Stimulated activated CD4-positive, alpha-beta T cell treated with anti-CD3 and anti-CD28 coated beads, Interleukin-2, amount 100 ng/mL, for 4 hours (primary cell): ENCODE results near the gene ACR.

Source experiments
- DNase-seq: peaks from one replicate; pipeline ENCODE4 v3.0.0-alpha.2; 2020; ENCODE audit warnings: low read depth

The ACR gene

DNA sequence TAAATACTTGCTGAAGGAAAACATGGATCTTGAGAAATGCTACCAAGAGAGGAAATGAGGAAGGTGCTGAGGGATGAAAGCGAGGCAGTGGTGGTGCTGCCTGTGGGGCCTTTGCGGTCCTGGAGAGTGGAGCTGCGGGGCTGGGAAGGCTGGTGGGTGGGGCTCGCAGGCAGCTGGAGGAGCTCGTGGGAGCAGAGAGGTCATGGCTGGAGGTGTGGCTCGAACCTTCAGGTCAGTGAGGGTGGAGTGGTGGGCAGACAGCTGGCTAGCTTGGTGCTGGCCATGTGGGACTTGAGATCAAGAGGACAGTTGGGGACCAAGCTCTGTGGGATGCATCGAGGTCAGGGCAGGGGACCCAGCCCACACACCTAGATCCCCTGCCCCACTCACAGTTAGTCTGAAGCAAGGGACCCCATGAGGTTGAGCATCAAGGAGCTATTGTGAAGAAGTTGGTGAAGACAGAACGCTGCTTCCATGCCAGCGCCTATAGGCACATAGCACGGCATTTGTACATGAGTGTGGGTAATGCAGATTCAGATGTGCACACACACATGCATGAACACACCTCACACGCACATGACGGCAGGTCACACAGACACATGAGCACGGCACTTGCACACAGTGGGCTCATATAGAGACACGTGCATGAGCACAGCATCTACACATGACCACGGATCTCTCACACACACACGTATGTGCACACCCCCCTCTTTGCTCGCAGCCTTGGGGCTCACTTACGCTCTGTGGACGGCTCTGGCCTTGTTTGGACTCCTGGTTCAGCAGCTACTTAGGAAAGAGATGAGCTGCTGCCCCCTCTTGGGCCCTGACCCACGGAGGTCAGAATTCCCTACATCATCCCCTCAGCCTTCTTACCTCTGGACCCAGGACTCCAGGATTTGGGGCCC is 34.9 kb upstream of the ACR start:
- DNase-seq = no peak

DNA sequence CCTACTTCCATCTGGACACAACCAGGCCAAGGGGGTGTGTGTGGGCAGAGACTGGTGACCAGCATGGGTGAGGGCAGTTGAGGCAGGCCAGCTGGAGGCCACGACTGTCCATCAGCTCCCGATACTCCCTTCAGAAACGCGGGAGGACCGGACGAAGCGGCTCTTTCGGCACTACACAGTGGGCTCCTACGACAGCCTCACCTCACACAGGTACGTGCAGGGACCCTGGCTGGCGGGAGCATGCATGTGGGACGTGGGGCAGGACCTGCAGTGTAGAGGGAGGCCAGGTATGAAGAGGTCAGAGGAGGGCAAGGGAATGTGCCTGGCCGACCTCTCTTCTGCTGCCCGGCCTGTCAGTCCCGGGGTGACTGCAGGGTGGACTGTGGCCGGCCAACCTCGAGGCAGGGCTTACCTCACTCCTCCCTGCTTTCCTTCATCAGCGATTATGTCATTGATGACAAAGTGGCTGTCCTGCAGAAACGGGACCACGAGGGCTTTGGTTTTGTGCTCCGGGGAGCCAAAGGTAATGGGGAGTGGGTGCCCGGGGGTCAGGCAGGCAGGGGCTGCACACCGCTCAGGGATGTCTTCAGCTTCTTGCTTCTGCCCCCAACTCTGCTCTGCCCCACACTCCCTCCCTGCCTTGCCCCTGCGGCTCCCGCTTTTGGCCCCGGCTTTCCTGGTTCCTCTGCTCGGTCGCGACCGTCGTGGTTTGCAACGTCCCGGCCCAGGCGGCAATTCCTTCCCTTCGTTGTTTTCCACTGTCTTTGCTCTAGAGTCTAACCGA is 34.1 kb upstream of the ACR start:
- DNase-seq = no peak

DNA sequence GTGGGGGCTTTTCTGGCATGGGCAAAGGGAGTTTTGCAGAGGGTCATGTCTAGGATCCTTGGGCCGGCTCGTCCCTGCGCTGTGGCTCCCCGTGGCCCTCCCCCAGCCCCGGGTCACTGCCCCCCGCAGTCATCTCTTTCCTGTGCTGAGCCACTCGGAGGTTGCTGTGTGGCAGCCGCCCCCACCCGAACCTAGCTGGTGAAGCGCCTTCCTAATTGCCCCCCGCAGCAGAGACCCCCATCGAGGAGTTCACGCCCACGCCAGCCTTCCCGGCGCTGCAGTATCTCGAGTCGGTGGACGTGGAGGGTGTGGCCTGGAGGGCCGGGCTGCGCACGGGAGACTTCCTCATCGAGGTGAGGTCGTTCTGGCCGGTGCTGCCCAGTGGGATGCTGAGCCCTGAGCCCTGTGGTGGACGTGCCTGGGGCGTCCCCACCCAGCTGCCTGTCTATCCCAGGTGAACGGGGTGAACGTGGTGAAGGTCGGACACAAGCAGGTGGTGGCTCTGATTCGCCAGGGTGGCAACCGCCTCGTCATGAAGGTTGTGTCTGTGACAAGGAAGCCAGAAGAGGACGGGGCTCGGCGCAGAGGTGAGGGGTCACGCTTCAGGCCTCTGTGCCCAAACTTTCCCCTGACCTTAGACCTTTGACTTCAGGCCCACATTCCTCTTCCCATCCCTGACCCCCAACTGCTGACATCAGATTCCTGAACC is 33.3 kb upstream of the ACR start:
- DNase-seq = no peak

- no peak for DNase-seq
Measured at GRCh38 chr22:50705219-50705691, 32.7 kb upstream of the ACR start.

- DNase-seq = no peak
Measured at GRCh38 chr22:50705851-50706351, 32.1 kb upstream of the ACR start.

DNA sequence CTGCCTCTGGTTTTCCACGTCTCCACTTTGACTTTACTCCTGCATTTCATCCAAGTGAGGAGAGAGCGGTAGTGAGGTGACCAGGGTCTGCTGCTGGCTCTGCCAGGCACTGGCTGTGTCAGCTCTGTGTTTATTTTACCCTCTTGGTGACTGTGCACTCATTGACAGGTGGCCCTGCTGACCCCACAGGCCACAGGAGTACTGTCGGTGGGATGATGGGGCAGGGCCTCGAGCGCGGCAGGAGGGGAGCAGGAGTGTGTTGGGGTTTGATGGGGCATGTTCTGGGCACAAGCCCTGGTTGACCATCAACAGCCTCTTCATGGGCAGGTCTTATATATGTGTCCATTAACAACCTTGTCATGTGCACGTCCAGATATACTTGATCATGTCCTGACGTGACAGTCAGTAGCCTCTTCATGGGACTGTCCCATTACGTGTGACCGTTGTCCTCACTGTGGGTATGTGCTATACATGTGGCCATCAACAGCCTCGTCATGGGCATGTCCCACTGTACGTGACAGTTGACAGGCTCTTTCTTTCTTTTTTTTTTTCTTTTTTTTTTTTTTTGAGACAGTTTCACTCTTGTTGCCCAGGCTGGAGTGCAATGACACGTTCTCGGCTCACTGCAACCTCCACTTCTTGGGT is 31.4 kb upstream of the ACR start:
- no peak for DNase-seq

DNA sequence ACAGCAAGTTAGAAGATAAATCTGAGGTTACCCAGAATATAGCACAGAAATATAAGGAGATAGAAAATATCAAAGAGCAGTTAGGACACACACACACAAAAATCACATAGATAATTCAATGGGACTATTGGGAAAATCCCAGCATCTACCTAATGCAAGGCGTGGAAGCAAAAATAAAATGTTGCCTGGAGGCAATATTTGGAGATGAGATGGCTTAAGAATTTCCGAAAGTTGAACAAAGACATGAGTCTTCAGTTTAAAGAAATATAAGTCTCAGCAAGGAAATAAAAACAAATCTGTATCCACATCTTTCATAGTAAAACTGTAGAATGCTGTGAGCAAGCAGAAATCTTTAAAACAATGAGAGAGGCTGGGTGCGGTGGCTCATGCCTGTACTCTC is 29.5 kb upstream of the ACR start:
- no peak for DNase-seq

DNA sequence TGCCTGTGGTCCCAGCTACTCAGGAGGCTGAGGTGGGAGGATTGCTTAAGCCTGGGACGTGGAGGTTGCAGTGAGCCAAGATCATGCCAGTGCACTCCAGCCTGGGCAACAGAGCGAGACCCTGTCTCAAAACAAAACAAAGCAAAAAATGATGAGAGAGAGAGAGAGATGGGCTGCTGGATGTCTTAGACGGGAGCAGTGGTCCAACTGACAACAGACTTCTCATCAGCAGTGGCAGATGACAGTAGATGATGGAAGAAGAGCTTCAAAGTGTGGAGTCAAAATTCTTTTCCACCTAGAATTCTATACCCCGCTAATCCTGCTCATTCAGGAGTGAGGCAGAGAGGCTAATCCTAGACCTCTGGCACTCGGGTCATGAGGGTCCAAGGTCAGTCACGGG is 29.0 kb upstream of the ACR start:
- DNase-seq = no peak

- DNase-seq = no peak
Measured at GRCh38 chr22:50710221-50710620, 27.8 kb upstream of the ACR start.

DNA sequence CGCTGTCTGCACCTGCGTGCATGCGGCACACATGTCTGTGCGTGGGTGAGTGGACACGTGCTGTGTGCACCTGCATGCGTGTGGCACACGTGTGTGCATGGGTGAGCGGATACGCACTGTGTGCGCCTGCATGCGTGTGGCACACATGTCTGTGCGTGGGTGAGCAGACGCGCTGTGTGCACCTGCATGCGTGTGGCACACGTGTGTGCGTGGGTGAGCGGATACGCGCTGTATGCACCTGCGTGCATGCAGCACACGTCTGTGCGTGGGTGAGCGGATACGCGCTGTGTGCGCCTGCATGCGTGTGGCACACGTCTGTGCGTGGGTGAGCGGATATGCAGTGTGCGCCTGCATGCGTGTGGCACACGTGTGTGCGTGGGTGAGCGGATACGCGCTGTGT is 27.1 kb upstream of the ACR start:
- DNase-seq = no peak

DNA sequence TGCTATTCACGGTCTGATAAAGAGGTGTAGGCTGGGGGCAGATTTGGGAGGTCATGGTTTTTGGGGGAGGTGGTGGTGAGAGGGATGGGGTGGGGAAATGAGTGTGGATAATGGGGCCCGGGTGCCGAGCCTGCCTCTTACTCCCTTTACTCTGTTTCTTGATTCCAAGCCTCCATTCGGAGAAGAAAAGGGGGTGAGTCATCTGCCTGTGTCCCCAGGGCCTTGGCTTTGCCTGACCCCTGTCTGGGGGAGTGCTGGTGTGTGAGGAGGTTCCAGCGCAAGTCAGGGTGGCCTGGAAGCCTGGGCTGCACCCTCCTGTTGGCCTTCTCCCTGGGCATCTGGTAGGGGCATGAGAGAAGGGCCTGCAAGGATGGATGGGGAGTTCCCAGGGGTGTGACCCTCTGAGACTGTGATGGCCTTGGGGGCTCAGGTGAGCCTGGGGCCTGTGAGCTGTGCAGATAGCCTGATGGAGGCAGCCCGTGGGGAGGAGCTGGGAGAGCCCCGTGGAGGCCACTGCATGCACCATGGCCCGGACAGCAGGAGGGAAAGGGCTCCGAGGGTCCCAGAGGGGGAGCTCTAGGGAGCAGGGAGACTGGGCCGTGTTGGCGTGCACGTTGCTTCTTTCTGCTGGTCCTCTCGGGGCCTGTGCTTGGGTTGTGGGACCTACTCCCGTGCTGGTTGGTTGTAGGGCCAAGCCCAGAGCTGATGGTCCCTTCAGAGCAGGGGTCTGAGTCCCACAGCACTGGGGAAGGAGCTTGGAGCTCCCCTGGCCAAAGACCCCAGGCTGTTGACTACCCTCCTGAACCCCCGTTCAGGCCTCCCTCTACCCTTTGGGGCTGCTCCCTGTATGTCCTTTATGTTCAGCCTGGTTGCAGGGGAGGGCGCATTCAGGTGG is 26.3 kb upstream of the ACR start:
- DNase-seq = no peak

DNA sequence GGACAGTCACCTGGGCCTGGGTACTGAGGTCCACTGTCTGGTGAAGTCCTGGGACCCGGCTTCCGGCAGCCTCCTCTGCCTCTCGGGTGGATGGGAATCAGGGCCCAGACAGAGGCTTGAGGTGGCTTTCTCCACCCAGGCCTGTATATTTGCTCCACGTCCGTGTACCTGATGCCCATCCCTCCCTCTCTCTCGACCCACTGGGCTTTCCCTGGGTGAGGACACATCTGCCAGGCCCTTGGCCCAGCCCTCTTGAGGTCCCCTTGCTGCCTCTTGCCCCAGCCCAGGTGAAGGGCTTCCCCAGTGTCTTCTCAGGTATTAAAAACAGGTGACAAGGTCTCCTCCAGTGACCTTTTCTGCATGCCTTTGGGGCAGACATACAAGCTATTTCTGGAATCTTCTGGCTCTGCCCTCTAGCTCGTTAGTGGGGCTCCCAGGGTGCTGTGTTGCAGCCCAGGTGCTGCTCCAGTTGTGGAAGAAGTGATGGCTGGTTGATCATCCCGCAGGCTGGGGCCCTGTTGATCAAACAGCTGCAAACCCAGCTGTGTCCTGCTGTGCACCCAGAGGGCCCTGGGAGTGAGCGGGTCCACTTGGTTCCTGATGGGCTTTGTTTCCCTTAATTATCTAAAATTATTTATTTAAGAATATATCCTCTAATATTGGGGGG is 25.5 kb upstream of the ACR start:
- DNase-seq = no peak

DNA sequence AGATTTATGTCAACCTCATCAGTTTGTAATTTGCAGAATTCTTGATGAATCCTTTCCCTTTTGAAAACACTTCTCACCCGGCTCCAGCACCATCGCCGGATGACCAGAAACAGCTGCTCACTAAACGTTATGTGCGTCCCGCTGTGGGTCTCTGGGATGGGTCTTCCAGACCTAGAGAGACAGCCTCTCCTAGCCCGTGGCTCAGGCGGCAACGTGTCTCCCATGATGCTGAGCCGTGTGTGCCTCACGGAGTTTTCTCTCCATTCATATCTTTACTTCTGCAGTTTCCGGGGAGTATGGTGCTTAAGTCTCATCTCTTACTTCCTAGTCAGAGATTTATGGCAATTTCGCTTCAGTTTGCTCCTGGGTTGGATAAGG is 25.0 kb upstream of the ACR start:
- DNase-seq = no peak

GRCh38 chr22:50713571-50714056 is 24.4 kb upstream of the ACR start:
- DNase-seq = no peak

- DNase-seq = no peak
Measured at GRCh38 chr22:50714150-50714549, 23.9 kb upstream of the ACR start.

DNA sequence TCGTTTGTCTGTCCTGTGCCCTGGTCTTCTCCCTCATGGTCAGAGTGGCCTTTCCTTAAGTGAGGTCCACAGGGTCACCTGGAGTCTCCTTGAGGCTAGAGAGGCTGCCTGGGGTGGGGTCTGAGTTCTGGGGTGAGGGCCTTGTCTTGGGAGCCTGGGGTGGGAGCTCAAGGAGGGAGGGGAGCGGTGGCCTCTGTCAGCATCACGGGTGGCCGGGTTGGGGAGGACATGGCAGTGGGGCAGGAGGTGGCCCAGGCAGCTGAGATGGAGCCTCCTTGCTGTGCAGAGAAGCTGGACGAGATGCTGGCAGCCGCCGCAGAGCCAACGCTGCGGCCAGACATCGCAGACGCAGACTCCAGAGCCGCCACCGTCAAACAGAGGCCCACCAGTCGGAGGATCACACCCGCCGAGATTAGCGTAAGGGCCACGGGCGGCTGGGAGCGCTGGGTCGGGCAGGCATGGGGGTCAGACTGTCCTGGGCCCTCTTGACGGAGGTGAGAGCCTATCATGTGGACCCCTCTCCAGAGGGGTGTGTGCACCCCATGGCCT is 23.3 kb upstream of the ACR start:
- no peak for DNase-seq

- no peak for DNase-seq
Measured at GRCh38 chr22:50715250-50715649, 22.8 kb upstream of the ACR start.

DNA sequence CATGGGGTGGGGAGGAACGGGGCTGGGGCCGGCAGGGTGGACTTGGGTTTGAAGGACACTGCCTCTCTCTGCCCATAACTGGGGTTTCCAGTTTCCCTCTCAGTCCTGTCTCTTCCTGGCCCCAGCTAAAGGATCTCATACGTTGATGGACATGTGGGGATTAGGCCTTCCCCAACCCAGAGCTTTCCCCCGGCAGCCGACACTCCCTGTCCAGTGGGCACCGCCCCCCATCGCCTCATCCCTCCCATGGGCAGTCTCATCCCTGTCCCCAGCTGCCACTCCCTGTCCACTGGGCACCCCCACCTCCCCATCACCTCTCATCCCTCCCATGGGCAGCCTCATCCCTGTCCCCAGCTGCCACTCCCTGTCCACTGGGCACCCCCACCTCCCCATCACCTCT is 22.2 kb upstream of the ACR start:
- no peak for DNase-seq

GRCh38 chr22:50716290-50717024 is 21.5 kb upstream of the ACR start:
- DNase-seq = no peak
